ENCODE results near the gene WDR6.
A peak's percentile ranks its signal among the peaks of the same experiment; 100 is the strongest.

The WDR6 gene

DNA sequence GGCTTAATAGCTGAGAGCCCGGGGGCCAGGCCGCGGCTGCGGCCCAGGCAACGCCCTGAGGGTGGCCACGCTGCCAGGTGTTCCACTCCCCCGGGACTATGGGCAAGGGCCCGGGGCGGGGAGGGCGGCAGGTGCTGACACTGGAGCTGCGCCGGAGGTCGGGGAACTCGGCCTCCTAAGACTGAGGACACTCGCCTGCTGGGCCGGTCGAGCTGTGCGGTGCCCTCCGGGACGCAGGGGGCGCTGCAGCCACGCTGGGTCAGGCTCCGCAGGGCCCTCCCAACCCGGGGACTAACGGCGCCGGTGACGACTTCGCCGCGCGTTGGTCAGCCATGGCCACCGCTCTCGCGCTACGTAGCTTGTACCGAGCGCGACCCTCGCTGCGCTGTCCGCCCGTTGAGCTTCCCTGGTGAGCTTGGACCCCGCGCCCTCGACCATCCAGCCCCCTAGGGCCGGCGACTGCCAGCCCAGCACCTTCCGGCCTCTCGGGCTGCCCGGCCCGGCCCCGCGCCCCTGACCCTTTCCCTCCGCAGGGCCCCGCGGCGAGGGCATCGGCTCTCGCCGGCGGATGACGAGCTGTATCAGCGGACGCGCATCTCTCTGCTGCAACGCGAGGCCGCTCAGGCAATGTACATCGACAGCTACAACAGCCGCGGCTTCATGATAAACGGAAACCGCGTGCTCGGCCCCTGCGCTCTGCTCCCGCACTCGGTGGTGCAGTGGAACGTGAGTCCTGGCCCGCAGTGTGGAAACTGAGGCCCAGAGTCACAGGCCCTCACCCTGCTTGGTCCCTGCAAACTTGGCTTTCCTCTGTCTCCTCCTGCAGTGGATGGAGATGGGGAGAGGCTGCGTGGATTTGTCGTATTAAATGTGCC lies 14.9 kb downstream of the WDR6 start, which contains the start of gene NDUFAF3:
TSS of gene NDUFAF3 (plus strand) at position 309 of the 875 bp plus-strand sequence. CDS start at position 333, 24 bp downstream.
- Histone ChIP-seq H3K27me3 (replicated peaks in 2 of 5; ENCODE audit: control insufficient read depth in 4 of 5, insufficient read depth in 5 of 5, low read length in 4 of 5) (no peaks in the 10 kb centered on the region), H3K9me3 (ENCODE audit: control extremely low read depth in 1 of 5, control insufficient read depth in 4 of 5, insufficient read depth in 2 of 5, low read depth in 1 of 5, low read length in 4 of 5) (no peaks in the 10 kb centered on the region), H3K36me3 (ENCODE audit: control insufficient read depth in 4 of 4, insufficient read depth in 4 of 4, low read length in 3 of 4) (peaks cover 3 to 44% (median 32%) of the 10 kb centered on the region in 4 experiments), H3K4me1 (ENCODE audit: control extremely low read depth in 1 of 4, control insufficient read depth in 4 of 4, insufficient read depth in 4 of 4, low read length in 3 of 4) (peaks cover 6 to 70% (median 52%) of the 10 kb centered on the region in 4 experiments), H3K4me3 (ENCODE audit: control insufficient read depth in 1 of 7, extremely low read depth in 1 of 7, insufficient read depth in 4 of 7, low read depth in 2 of 7, low read length in 6 of 7) (peak within 1 kb of the TSS; percentile 73 to 94 (median 82)), H3K27ac (ENCODE audit: insufficient read depth in 1 of 2, low read depth in 1 of 2, low read length in 2 of 2, poor library complexity in 1 of 2, severe bottlenecking in 2 of 2) (peak within 1 kb of the TSS; percentile 95 to 98)
- under 1% methylated on average over 82 of the region's 83 CpGs for WGBS (ENCODE audit: insufficient coverage)
- CTCF ChIA-PET: interaction anchor here (0.6 to 10.2 kb wide), 12 partner anchors 9 to 149 kb away, joined by 3 to 94 read pairs (median 5); partner anchors contain the start of genes KLHDC8B, P4HTM and WDR6
- DNase-seq: peak; percentile 91 to 93 (median 92)
- POLR2A ChIA-PET: interaction anchor here (0.6 to 3.9 kb wide), 14 partner anchors 7 to 143 kb away, joined by 3 to 42 read pairs (median 6); partner anchors contain the start of genes IMPDH2, P4HTM, QARS1 and QRICH1

DNA sequence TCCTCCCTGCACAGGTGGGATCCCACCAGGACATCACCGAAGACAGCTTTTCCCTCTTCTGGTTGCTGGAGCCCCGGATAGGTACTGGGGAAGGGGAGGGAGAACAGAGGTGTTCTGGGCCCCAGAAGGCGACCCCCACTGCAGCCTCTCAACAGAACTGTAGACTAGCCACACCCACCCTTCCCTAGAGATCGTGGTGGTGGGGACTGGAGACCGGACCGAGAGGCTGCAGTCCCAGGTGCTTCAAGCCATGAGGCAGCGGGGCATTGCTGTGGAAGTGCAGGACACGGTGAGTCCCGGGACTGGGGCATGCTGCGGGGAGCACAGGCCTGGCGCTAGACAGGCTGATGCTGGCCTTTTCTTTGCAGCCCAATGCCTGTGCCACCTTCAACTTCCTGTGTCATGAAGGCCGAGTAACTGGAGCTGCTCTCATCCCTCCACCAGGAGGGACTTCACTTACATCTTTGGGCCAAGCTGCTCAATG lies 15.5 kb downstream of the WDR6 start:
- 48% methylated on average over 8 of the region's 12 CpGs for WGBS (ENCODE audit: insufficient coverage)
- ChIA-PET POLR2A (interaction anchor here (1.9 to 3.9 kb wide), 5 partner anchors 16 to 71 kb away, joined by 9 to 42 read pairs (median 13); partner anchors contain the start of genes P4HTM, QRICH1 and WDR6), CTCF (interaction anchor here (0.7 to 10.2 kb wide), 6 partner anchors 8 to 69 kb away, joined by 3 to 94 read pairs (median 6); partner anchors contain the start of genes P4HTM and WDR6)
- no peak for DNase-seq
- peak overlapping the region; percentile 73 to 94 (median 82) for H3K4me3 ChIP-seq (ENCODE audit: control insufficient read depth in 1 of 7, extremely low read depth in 1 of 7, insufficient read depth in 4 of 7, low read depth in 2 of 7, low read length in 6 of 7)
- H3K27ac ChIP-seq (ENCODE audit: insufficient read depth in 1 of 2, low read depth in 1 of 2, low read length in 2 of 2, poor library complexity in 1 of 2, severe bottlenecking in 2 of 2): peak overlapping the region; percentile 95 to 98
- H3K36me3 ChIP-seq (ENCODE audit: control insufficient read depth in 4 of 4, insufficient read depth in 4 of 4, low read length in 3 of 4): peaks cover 3 to 51% (median 35%) of the 10 kb centered on the region in 4 experiments
- H3K9me3 ChIP-seq (ENCODE audit: control extremely low read depth in 1 of 5, control insufficient read depth in 4 of 5, insufficient read depth in 2 of 5, low read depth in 1 of 5, low read length in 4 of 5): no peaks in the 10 kb centered on the region
- peaks cover 6 to 70% (median 48%) of the 10 kb centered on the region in 4 experiments for H3K4me1 ChIP-seq (ENCODE audit: control extremely low read depth in 1 of 4, control insufficient read depth in 4 of 4, insufficient read depth in 4 of 4, low read length in 3 of 4)
- no peaks in the 10 kb centered on the region for H3K27me3 ChIP-seq (replicated peaks in 2 of 5; ENCODE audit: control insufficient read depth in 4 of 5, insufficient read depth in 5 of 5, low read length in 4 of 5)

DNA sequence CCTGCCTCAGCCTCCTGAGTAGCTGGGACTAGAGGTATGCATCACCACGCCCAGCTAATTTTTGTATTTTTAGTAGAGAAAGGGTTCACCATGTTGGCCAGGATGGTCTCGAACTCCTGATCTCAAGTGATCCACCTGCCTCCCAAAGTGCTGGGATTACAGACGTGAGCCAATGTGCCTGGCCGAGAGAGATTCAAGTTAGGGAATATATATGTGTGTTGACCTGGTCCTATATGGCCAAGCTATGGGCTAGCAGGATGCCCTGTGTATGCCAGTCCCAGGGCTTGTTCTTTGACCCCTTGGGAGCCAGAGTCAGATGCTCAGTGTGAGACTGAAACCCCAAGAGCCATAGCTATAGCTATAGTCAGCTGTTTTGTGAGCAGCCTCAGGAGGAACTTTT lies 16.6 kb downstream of the WDR6 start:
- POLR2A ChIA-PET: no interaction called here

DNA sequence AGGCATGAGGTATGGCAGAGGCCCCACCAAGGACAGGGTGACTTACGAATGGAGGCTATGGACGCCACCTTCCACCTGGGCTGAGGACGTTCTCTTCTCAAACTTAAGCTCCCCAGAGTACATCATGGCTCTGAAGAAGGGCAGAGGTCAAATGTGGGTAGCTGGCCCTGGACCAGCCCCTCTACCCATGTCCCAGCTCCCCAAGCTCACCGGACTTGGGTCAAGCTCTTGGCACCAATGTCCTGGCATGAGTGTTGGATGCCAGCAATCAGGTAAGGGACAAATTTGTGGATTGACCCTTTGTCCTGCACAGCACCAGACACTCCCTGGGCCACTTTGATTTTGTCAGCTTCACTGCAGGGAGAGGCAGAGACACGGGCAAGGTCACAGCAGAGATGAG lies 17.3 kb downstream of the WDR6 start:
- Histone ChIP-seq H3K4me1 (ENCODE audit: control extremely low read depth in 1 of 4, control insufficient read depth in 4 of 4, insufficient read depth in 4 of 4, low read length in 3 of 4) (peaks cover 14 to 73% (median 52%) of the 10 kb centered on the region in 4 experiments), H3K4me3 (ENCODE audit: control insufficient read depth in 1 of 7, extremely low read depth in 1 of 7, insufficient read depth in 4 of 7, low read depth in 2 of 7, low read length in 6 of 7) (no peak overlapping the region), H3K27me3 (replicated peaks in 2 of 5; ENCODE audit: control insufficient read depth in 4 of 5, insufficient read depth in 5 of 5, low read length in 4 of 5) (no peaks in the 10 kb centered on the region), H3K27ac (ENCODE audit: insufficient read depth in 1 of 2, low read depth in 1 of 2, low read length in 2 of 2, poor library complexity in 1 of 2, severe bottlenecking in 2 of 2) (peak overlapping the region in 1 of 2 experiments; percentile 20), H3K36me3 (ENCODE audit: control insufficient read depth in 4 of 4, insufficient read depth in 4 of 4, low read length in 3 of 4) (peaks cover 3 to 60% (median 35%) of the 10 kb centered on the region in 4 experiments), H3K9me3 (ENCODE audit: control extremely low read depth in 1 of 5, control insufficient read depth in 4 of 5, insufficient read depth in 2 of 5, low read depth in 1 of 5, low read length in 4 of 5) (no peaks in the 10 kb centered on the region)
- 90% methylated on average over 5 of the region's 5 CpGs for WGBS (ENCODE audit: insufficient coverage)
- ChIA-PET CTCF (interaction anchor here (0.7 to 2.6 kb wide), 5 partner anchors 12 to 603 kb away, joined by 3 to 14 read pairs (median 4); partner anchors contain the start of gene P4HTM), POLR2A (no interaction called here)
- no peak for DNase-seq

More for the DNA sequence above, 16.6 kb downstream of the WDR6 start:
- no peaks in the 10 kb centered on the region for H3K9me3 ChIP-seq (ENCODE audit: control extremely low read depth in 1 of 5, control insufficient read depth in 4 of 5, insufficient read depth in 2 of 5, low read depth in 1 of 5, low read length in 4 of 5)
- no peaks in the 10 kb centered on the region for H3K27me3 ChIP-seq (replicated peaks in 2 of 5; ENCODE audit: control insufficient read depth in 4 of 5, insufficient read depth in 5 of 5, low read length in 4 of 5)
- CTCF ChIA-PET: interaction anchor here (1.0 to 2.6 kb wide), 5 partner anchors 10 to 108 kb away, joined by 3 to 14 read pairs (median 4); partner anchors contain the start of gene P4HTM
- H3K4me1 ChIP-seq (ENCODE audit: control extremely low read depth in 1 of 4, control insufficient read depth in 4 of 4, insufficient read depth in 4 of 4, low read length in 3 of 4): peaks cover 13 to 74% (median 53%) of the 10 kb centered on the region in 4 experiments
- H3K36me3 ChIP-seq (ENCODE audit: control insufficient read depth in 4 of 4, insufficient read depth in 4 of 4, low read length in 3 of 4): peaks cover 3 to 60% (median 35%) of the 10 kb centered on the region in 4 experiments
- no peak for DNase-seq
- WGBS (ENCODE audit: insufficient coverage): 100% methylated on average over 3 of the region's 4 CpGs
- peak overlapping the region in 1 of 2 experiments; percentile 20 for H3K27ac ChIP-seq (ENCODE audit: insufficient read depth in 1 of 2, low read depth in 1 of 2, low read length in 2 of 2, poor library complexity in 1 of 2, severe bottlenecking in 2 of 2)
- no peak overlapping the region for H3K4me3 ChIP-seq (ENCODE audit: control insufficient read depth in 1 of 7, extremely low read depth in 1 of 7, insufficient read depth in 4 of 7, low read depth in 2 of 7, low read length in 6 of 7)

- H3K27ac ChIP-seq (ENCODE audit: insufficient read depth in 1 of 2, low read depth in 1 of 2, low read length in 2 of 2, poor library complexity in 1 of 2, severe bottlenecking in 2 of 2): peak overlapping the region in 1 of 2 experiments; percentile 20
- H3K27me3 ChIP-seq (replicated peaks in 2 of 5; ENCODE audit: control insufficient read depth in 4 of 5, insufficient read depth in 5 of 5, low read length in 4 of 5): no peaks in the 10 kb centered on the region
- peaks cover 3 to 64% (median 37%) of the 10 kb centered on the region in 4 experiments for H3K36me3 ChIP-seq (ENCODE audit: control insufficient read depth in 4 of 4, insufficient read depth in 4 of 4, low read length in 3 of 4)
- WGBS (ENCODE audit: insufficient coverage): 84% methylated on average over 13 of the region's 13 CpGs
- peak; percentile 47 to 83 (median 73) for DNase-seq
- CTCF ChIA-PET: interaction anchor here (1.0 to 2.6 kb wide), 6 partner anchors 13 to 107 kb away, joined by 3 to 14 read pairs (median 4); partner anchors contain the start of gene P4HTM
- H3K4me3 ChIP-seq (ENCODE audit: control insufficient read depth in 1 of 7, extremely low read depth in 1 of 7, insufficient read depth in 4 of 7, low read depth in 2 of 7, low read length in 6 of 7): no peak overlapping the region
- POLR2A ChIA-PET: no interaction called here
- H3K4me1 ChIP-seq (ENCODE audit: control extremely low read depth in 1 of 4, control insufficient read depth in 4 of 4, insufficient read depth in 4 of 4, low read length in 3 of 4): peaks cover 8 to 67% (median 47%) of the 10 kb centered on the region in 4 experiments
- no peaks in the 10 kb centered on the region for H3K9me3 ChIP-seq (ENCODE audit: control extremely low read depth in 1 of 5, control insufficient read depth in 4 of 5, insufficient read depth in 2 of 5, low read depth in 1 of 5, low read length in 4 of 5)
Observed at GRCh38 chr3:49025005-49025792, 18.0 kb downstream of the WDR6 start.

DNA sequence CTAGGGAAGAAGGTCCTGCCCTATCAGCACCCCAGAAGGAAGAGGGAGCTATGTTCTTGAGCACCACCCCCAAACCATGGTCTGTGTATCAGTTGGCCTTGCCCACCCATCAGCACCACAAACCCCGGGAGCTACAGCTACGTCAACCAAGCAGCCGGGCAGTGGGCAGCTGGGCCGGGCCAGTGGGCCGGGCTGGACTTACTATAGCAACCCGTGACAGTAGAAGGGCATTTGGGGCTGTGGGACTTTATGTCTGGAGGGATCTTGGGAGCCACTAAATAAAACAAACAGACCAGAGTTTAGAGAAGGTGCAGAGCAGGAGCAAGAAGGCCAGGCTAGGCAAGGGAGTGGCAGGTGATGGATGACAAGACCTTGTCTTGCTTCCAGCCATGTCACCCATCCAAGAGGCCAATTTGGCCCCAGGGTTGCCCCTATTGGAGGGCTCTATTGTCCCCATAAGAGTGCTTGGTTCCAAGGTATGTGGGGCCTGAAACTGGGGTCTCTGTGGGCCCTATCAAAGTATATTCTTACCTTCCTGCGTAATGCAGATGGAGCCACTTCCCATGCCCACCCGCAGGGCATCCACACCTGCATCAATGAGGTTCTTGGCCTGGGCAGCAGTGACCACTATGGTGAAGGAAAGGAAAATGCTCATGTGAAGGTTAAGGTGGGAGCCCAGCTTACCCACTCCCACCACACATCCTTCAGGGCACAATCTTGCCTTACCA lies 18.8 kb downstream of the WDR6 start:
- Histone ChIP-seq H3K36me3 (ENCODE audit: control insufficient read depth in 4 of 4, insufficient read depth in 4 of 4, low read length in 3 of 4) (peaks cover 5 to 71% (median 43%) of the 10 kb centered on the region in 4 experiments), H3K27me3 (replicated peaks in 2 of 5; ENCODE audit: control insufficient read depth in 4 of 5, insufficient read depth in 5 of 5, low read length in 4 of 5) (no peaks in the 10 kb centered on the region), H3K9me3 (ENCODE audit: control extremely low read depth in 1 of 5, control insufficient read depth in 4 of 5, insufficient read depth in 2 of 5, low read depth in 1 of 5, low read length in 4 of 5) (no peaks in the 10 kb centered on the region), H3K4me3 (ENCODE audit: control insufficient read depth in 1 of 7, extremely low read depth in 1 of 7, insufficient read depth in 4 of 7, low read depth in 2 of 7, low read length in 6 of 7) (no peak overlapping the region), H3K27ac (ENCODE audit: insufficient read depth in 1 of 2, low read depth in 1 of 2, low read length in 2 of 2, poor library complexity in 1 of 2, severe bottlenecking in 2 of 2) (peak overlapping the region in 1 of 2 experiments; percentile 6), H3K4me1 (ENCODE audit: control extremely low read depth in 1 of 4, control insufficient read depth in 4 of 4, insufficient read depth in 4 of 4, low read length in 3 of 4) (peaks cover 8 to 63% (median 42%) of the 10 kb centered on the region in 4 experiments)
- 98% methylated on average over 6 of the region's 8 CpGs for WGBS (ENCODE audit: insufficient coverage)
- ChIA-PET POLR2A (no interaction called here), CTCF (interaction anchor here (0.7 to 2.6 kb wide), 4 partner anchors 28 to 51 kb away, joined by 3 to 14 read pairs (median 4); partner anchors contain the start of gene P4HTM)
- DNase-seq: no peak

Measured in common myeloid progenitor, CD34-positive (primary cell).